CD4-positive, alpha-beta T cell treated with Interleukin-17A for 4 hours (primary cell): ENCODE data around the gene LMF1.

Experiments
- DNase-seq: peaks from one replicate; pipeline ENCODE4 v3.0.0-alpha.2; 2020; ENCODE audit warnings: mixed read lengths

The LMF1 gene

GRCh38 chr16:947255-947921 is 23.4 kb downstream of the LMF1 start:
- DNase-seq, result no peak

- DNase-seq, result no peak
Measured at GRCh38 chr16:946048-946395, 24.8 kb downstream of the LMF1 start.

GRCh38 chr16:945271-946047 is 25.3 kb downstream of the LMF1 start:
- DNase-seq, result no peak

- DNase-seq, result no peak
Measured at GRCh38 chr16:943971-944370, 26.8 kb downstream of the LMF1 start.

GRCh38 chr16:942436-943060 is 28.2 kb downstream of the LMF1 start:
- DNase-seq, result no peak

GRCh38 chr16:939941-940340 is 30.8 kb downstream of the LMF1 start:
- DNase-seq, result no peak

- DNase-seq, result no peak
Measured at GRCh38 chr16:939311-939710, 31.5 kb downstream of the LMF1 start.

GRCh38 chr16:938752-939151 is 32.0 kb downstream of the LMF1 start:
- DNase-seq, result no peak

- no peak for DNase-seq
Measured at GRCh38 chr16:938136-938535, 32.6 kb downstream of the LMF1 start.

- DNase-seq, result no peak
Measured at GRCh38 chr16:937723-938122, 33.1 kb downstream of the LMF1 start.

GRCh38 chr16:937311-937710 is 33.5 kb downstream of the LMF1 start:
- DNase-seq, result no peak

GRCh38 chr16:935684-936083 is 35.1 kb downstream of the LMF1 start:
- no peak for DNase-seq

GRCh38 chr16:934178-934577 is 36.6 kb downstream of the LMF1 start:
- DNase-seq, result no peak

GRCh38 chr16:933581-933980 is 37.2 kb downstream of the LMF1 start:
- no peak for DNase-seq

- no peak for DNase-seq
Measured at GRCh38 chr16:932831-933330, 37.9 kb downstream of the LMF1 start.

- DNase-seq, result no peak
Measured at GRCh38 chr16:931626-932500, 38.9 kb downstream of the LMF1 start.

- DNase-seq, result no peak
Measured at GRCh38 chr16:931171-931570, 39.6 kb downstream of the LMF1 start.

GRCh38 chr16:930511-930910 is 40.3 kb downstream of the LMF1 start:
- no peak for DNase-seq

GRCh38 chr16:930076-930475 is 40.7 kb downstream of the LMF1 start:
- no peak for DNase-seq

- DNase-seq, result no peak
Measured at GRCh38 chr16:929227-930073, 41.3 kb downstream of the LMF1 start.

- no peak for DNase-seq
Measured at GRCh38 chr16:928526-928925, 42.3 kb downstream of the LMF1 start.

- no peak for DNase-seq
Measured at GRCh38 chr16:927931-928330, 42.9 kb downstream of the LMF1 start.
